NT2/D1 (cell line): ENCODE data around the gene EPM2A.

Experiments used
- SUZ12 ChIP-seq: IDR thresholded peaks from 2 replicates; pipeline ENCODE4 v1.6.1; 2011; ENCODE audit not compliant: insufficient read length, insufficient read depth; ENCODE audit errors: extremely low read depth
- YY1 ChIP-seq: IDR thresholded peaks from 2 replicates; pipeline ENCODE4 v1.6.1; 2011; ENCODE audit not compliant: insufficient read length, insufficient read depth
- ZNF274 ChIP-seq: IDR thresholded peaks from 2 replicates; pipeline ENCODE4 v1.6.1; 2011; ENCODE audit warnings: mild to moderate bottlenecking, low read depth, low read length

DNA sequence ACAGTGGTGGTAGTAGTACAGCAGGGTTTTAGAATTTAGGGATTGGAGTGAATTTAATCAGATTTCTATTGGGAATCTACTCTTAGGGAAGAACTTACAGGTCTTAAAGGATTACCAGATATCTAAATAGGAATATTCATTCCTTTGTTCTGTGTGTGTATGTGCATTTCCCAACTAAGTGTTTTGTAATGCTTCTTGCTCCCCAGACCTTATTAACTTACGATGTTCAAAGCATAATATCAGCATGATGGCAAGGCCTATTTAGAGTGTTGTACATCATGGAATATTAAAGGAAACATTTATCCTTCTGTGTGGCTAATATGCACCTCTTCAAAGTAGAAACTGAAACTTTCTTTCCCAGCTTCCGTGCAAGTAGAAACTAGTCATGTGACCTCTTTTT is 133.9 kb downstream of the EPM2A start:
- TF ChIP-seq YY1 (no peak), ZNF274 (no peak), SUZ12 (no peak)
